K562 (cell line): ENCODE results near the gene CHRNG. TPM values are rescaled to one million over a fixed set of nuclear protein-coding genes. Genes with fewer than 3 reads are reported as not detected.

Source experiments
- ASH1L ChIP-seq: fragments of 450-650 bp; IDR thresholded peaks from 2 replicates; pipeline ENCODE4 v1.6.1; 2018; ENCODE audit warnings: borderline replicate concordance, mild to moderate bottlenecking, low read depth; ENCODE audit not compliant: partially characterized antibody
- CAMTA2 ChIP-seq: fragments of 250-450 bp; sonication (Bioruptor Pico); conservative IDR thresholded peaks from 2 replicates; pipeline ENCODE4 v1.5.1; 2022
- CHD1 ChIP-seq: fragments of 200-600 bp; sonication (generic); IDR thresholded peaks from one replicate; pipeline ENCODE4 v1.6.1; 2012; ENCODE audit warnings: mild to moderate bottlenecking, moderate library complexity, low read length, inconsistent platforms
- ELF1 ChIP-seq: fragments of 200-800 bp; sonication (Bioruptor generic); IDR thresholded peaks from 2 replicates; pipeline ENCODE4 v1.6.1; 2016; ENCODE audit warnings: missing genetic modification characterization, missing compliant biosample characterization
- MYBL2 ChIP-seq, 2 experiments: fragments of 450-650 bp in 1 of 2; sonication (generic) in 1 of 2; formaldehyde crosslinking in 1 of 2; IDR thresholded peaks; 2 replicates each; pipeline versions ENCODE4 v1.6.1 to v1.8.1; 2017 to 2022; ENCODE audit warnings: borderline replicate concordance in 1 of 2, inconsistent platforms in 1 of 2, low read depth in 1 of 2, mild to moderate bottlenecking in 1 of 2, missing genetic modification reagents in 1 of 2, moderate library complexity in 1 of 2
- NFE2 ChIP-seq: IDR thresholded peaks from 2 replicates; pipeline ENCODE4 v1.6.1; 2014; ENCODE audit warnings: antibody characterized with exemption, low read depth
- NRF1 ChIP-seq, 2 experiments: fragments of 450-650 bp; IDR thresholded peaks in 1 of 2; conservative IDR thresholded peaks in 1 of 2; 2 replicates each; pipeline ENCODE4 v1.6.1; 2014; ENCODE audit warnings: mild to moderate bottlenecking in 2 of 2
- PHB2 ChIP-seq: fragments of 450-650 bp; IDR thresholded peaks from 2 replicates; pipeline ENCODE4 v1.6.1; 2017; ENCODE audit warnings: low read depth
- RB1 ChIP-seq: fragments of 450-650 bp; IDR thresholded peaks from 2 replicates; pipeline ENCODE4 v1.6.1; 2017; ENCODE audit warnings: low read depth, mild to moderate bottlenecking
- TBL1XR1 ChIP-seq, 2 experiments: IDR thresholded peaks; 2 replicates each; pipeline ENCODE4 v1.6.1; 2012; ENCODE audit warnings: improper control_type of control experiment in 2 of 2, low read length in 2 of 2, mild to moderate bottlenecking in 1 of 2
- TCF7 ChIP-seq: sonication (generic); IDR thresholded peaks from 2 replicates; pipeline ENCODE4 v1.6.1; 2016; ENCODE audit warnings: antibody characterized with exemption, borderline replicate concordance
- TRIM24 ChIP-seq, 2 experiments: fragments of 450-650 bp; IDR thresholded peaks; 2 replicates each; pipeline ENCODE4 v1.6.1; 2016
- YY1 ChIP-seq, 3 experiments: IDR thresholded peaks; 2 replicates each; pipeline ENCODE4 v1.6.1; 2011; ENCODE audit warnings: low read length in 2 of 3, mild to moderate bottlenecking in 2 of 3, moderate library complexity in 2 of 3, borderline replicate concordance in 1 of 3, control low read depth in 1 of 3, low read depth in 1 of 3; ENCODE audit not compliant: insufficient read depth in 3 of 3, insufficient replicate concordance in 2 of 3, control insufficient read depth in 1 of 3, insufficient read length in 1 of 3; ENCODE audit errors: extremely low read depth in 1 of 3
- polyA plus RNA-seq, 8 experiments: library from polyadenylated mRNA; depleted of rRNA in 4 of 8; stranded (reverse) in 5 of 8; unstranded in 3 of 8; fragments of >200 nt; fragmentation: Nextera tagmentation in 2 of 8; fragmentation: Illumina TruSeq in 1 of 8; extraction: Ambion mirVana in 2 of 8; extraction: Trizol in 1 of 8; gene quantifications; 2 replicates each; pipeline versions ENCODE4 v1.2.1 to v1.2.3, GENCODE V29; 2011 to 2014; ENCODE audit warnings: inconsistent platforms in 1 of 8, missing spikeins in 1 of 8
- total RNA-seq, 7 experiments: library from RNA; depleted of rRNA in 6 of 7; stranded (reverse); fragments of >200 nt in 6 of 7; fragmentation: Illumina TruSeq in 2 of 7; extraction: Trizol in 2 of 7; gene quantifications; 2 replicates each; pipeline versions ENCODE4 v1.2.1 to v1.2.3, GENCODE V29; 2011 to 2021; ENCODE audit warnings: low replicate concordance in 1 of 7
- TF ChIP-seq, protein P1 (sequence below), 3 experiments: IDR thresholded peaks in 2 of 3; conservative IDR thresholded peaks in 1 of 3; 2 replicates each; pipeline ENCODE4 v1.5.1; 2011 to 2012; ENCODE audit warnings: low read length in 3 of 3, mild to moderate bottlenecking in 3 of 3, control low read depth in 2 of 3, improper control_type of control experiment in 1 of 3, inconsistent platforms in 1 of 3, low read depth in 1 of 3, mixed read lengths in 1 of 3, moderate library complexity in 1 of 3; ENCODE audit not compliant: insufficient read depth in 2 of 3
- TF ChIP-seq, protein P2 (sequence below): sonication (generic); formaldehyde crosslinking; IDR thresholded peaks from 2 replicates; pipeline ENCODE4 v1.8.0; 2022; ENCODE audit warnings: missing genetic modification reagents, mild to moderate bottlenecking, borderline replicate concordance
- TF ChIP-seq, protein P3 (sequence below): fragments of 200-800 bp; sonication (Bioruptor generic); IDR thresholded peaks from 2 replicates; pipeline ENCODE4 v1.6.1; 2016; ENCODE audit warnings: missing genetic modification characterization, missing compliant biosample characterization

The CHRNG gene
- total and polyA plus RNA-seq, 9 of the 15 experiments (the other 6 are each of a cell fraction or from before 2014, with no cell fraction given): not detected

DNA sequence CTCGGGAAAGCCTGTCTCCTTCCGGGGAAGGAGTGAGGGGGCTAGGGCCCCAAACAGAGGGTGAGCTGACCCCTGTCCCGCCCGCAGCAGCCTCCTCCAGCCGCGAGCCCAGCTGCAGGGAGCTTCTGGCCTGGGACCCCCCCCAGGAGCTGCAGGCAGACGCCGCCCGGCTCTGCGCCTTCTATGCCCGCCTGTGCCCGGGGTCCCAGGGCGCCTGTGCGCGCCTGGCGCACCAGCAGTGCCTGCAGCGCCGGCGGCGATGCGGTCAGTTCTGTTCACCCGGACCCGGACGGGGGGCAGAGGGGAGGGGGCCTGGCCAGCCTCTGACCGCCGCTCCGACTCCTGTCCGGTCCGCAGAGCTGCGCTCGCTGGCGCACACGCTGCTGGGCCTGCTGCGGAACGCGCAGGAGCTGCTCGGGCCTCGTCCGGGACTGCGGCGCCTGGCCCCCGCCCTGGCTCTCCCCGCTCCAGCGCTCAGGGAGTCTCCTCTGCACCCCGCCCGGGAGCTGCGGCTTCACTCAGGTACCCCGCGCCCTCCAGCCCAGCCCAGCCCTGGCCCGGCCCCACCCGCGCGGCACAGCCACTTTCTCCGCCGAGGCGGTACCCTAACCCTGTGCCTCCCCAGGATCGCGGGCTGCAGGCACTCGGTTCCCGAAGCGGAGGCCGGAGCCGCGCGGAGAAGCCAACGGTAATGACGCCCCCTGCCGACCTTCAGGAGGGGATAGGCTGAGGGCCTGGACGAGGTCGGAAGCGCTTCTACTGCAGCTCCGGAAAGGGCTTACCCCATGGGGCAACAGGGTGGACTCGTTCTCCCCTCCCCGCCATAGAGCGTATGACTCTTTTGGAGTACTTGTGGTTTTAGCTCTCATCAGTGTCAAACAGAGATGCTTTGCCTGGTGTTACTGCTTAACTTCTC is 15.6 kb upstream of the CHRNG start (continued):
- TF ChIP-seq MYBL2 (IDR thresholded peaks at IDR 0.05; ENCODE audit: low read depth) (no peak), MYBL2 (CRISPR knock-in tag; IDR thresholded peaks at IDR 0.05; ENCODE audit: borderline replicate concordance) (no peak), NFE2 (no peak), YY1 (IDR thresholded peaks at IDR 0.05; ENCODE audit: borderline replicate concordance in 1 of 3, control insufficient read depth in 1 of 3, extremely low read depth in 1 of 3, insufficient read depth in 3 of 3, insufficient read length in 1 of 3, insufficient replicate concordance in 2 of 3, low read depth in 1 of 3, low read length in 2 of 3) (no peak), PHB2 (no peak), CAMTA2 (CRISPR knock-in tag) (no peak), ASH1L (no peak), ELF1 (tag) (no peak), TRIM24 (IDR thresholded peaks at IDR 0.05) (no peak), NRF1 (conservative IDR thresholded peaks at IDR 0.05 in 1 of 2, IDR thresholded peaks at IDR 0.05 in 1 of 2) (peak; percentile 41 to 54; a peak in 3 of 4 replicates), RB1 (0 out of 2 replicates have a peak, but pooled peaks have one; percentile 29), CHD1 (no peak), TCF7 (no peak), TBL1XR1 (IDR thresholded peaks at IDR 0.05; ENCODE audit: low read length in 2 of 2) (no peak)
- TF ChIP-seq, protein P1, sequence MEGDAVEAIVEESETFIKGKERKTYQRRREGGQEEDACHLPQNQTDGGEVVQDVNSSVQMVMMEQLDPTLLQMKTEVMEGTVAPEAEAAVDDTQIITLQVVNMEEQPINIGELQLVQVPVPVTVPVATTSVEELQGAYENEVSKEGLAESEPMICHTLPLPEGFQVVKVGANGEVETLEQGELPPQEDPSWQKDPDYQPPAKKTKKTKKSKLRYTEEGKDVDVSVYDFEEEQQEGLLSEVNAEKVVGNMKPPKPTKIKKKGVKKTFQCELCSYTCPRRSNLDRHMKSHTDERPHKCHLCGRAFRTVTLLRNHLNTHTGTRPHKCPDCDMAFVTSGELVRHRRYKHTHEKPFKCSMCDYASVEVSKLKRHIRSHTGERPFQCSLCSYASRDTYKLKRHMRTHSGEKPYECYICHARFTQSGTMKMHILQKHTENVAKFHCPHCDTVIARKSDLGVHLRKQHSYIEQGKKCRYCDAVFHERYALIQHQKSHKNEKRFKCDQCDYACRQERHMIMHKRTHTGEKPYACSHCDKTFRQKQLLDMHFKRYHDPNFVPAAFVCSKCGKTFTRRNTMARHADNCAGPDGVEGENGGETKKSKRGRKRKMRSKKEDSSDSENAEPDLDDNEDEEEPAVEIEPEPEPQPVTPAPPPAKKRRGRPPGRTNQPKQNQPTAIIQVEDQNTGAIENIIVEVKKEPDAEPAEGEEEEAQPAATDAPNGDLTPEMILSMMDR (IDR thresholded peaks at IDR 0.05 in 2 of 3, conservative IDR thresholded peaks at IDR 0.05 in 1 of 3; ENCODE audit: insufficient read depth in 2 of 3, low read depth in 1 of 3, low read length in 3 of 3): peak; percentile 32 to 49 (median 35); a peak in 5 of 6 replicates
- TF ChIP-seq, protein P2, sequence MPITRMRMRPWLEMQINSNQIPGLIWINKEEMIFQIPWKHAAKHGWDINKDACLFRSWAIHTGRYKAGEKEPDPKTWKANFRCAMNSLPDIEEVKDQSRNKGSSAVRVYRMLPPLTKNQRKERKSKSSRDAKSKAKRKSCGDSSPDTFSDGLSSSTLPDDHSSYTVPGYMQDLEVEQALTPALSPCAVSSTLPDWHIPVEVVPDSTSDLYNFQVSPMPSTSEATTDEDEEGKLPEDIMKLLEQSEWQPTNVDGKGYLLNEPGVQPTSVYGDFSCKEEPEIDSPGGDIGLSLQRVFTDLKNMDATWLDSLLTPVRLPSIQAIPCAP (CRISPR knock-in tag): no peak
- TF ChIP-seq, protein P3, sequence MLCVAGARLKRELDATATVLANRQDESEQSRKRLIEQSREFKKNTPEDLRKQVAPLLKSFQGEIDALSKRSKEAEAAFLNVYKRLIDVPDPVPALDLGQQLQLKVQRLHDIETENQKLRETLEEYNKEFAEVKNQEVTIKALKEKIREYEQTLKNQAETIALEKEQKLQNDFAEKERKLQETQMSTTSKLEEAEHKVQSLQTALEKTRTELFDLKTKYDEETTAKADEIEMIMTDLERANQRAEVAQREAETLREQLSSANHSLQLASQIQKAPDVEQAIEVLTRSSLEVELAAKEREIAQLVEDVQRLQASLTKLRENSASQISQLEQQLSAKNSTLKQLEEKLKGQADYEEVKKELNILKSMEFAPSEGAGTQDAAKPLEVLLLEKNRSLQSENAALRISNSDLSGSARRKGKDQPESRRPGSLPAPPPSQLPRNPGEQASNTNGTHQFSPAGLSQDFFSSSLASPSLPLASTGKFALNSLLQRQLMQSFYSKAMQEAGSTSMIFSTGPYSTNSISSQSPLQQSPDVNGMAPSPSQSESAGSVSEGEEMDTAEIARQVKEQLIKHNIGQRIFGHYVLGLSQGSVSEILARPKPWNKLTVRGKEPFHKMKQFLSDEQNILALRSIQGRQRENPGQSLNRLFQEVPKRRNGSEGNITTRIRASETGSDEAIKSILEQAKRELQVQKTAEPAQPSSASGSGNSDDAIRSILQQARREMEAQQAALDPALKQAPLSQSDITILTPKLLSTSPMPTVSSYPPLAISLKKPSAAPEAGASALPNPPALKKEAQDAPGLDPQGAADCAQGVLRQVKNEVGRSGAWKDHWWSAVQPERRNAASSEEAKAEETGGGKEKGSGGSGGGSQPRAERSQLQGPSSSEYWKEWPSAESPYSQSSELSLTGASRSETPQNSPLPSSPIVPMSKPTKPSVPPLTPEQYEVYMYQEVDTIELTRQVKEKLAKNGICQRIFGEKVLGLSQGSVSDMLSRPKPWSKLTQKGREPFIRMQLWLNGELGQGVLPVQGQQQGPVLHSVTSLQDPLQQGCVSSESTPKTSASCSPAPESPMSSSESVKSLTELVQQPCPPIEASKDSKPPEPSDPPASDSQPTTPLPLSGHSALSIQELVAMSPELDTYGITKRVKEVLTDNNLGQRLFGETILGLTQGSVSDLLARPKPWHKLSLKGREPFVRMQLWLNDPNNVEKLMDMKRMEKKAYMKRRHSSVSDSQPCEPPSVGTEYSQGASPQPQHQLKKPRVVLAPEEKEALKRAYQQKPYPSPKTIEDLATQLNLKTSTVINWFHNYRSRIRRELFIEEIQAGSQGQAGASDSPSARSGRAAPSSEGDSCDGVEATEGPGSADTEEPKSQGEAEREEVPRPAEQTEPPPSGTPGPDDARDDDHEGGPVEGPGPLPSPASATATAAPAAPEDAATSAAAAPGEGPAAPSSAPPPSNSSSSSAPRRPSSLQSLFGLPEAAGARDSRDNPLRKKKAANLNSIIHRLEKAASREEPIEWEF (CRISPR knock-in tag): no peak
